AG10803 (cell line): ENCODE measurements around the gene BCL11A.

Experiments
- DNase-seq: peaks from one replicate; pipeline ENCODE4 v3.0.0; 2010; ENCODE audit warnings: low read depth
- H3K4me3 ChIP-seq: 2 replicates; pipeline ENCODE4 v1.5.1; 2011; ENCODE audit warnings: mild to moderate bottlenecking, low read length, control low read depth
- CTCF ChIP-seq: conservative IDR thresholded peaks from 2 replicates; pipeline ENCODE4 v1.5.1; 2011; ENCODE audit warnings: mild to moderate bottlenecking, low read length, control low read depth, inconsistent platforms

The BCL11A gene

GRCh38 chr2:60546756-60547420 is 6.6 kb downstream of the BCL11A start:
- no peak for TF ChIP-seq CTCF
- DNase-seq: no peak
- H3K4me3 ChIP-seq: no peak overlapping the region

DNA sequence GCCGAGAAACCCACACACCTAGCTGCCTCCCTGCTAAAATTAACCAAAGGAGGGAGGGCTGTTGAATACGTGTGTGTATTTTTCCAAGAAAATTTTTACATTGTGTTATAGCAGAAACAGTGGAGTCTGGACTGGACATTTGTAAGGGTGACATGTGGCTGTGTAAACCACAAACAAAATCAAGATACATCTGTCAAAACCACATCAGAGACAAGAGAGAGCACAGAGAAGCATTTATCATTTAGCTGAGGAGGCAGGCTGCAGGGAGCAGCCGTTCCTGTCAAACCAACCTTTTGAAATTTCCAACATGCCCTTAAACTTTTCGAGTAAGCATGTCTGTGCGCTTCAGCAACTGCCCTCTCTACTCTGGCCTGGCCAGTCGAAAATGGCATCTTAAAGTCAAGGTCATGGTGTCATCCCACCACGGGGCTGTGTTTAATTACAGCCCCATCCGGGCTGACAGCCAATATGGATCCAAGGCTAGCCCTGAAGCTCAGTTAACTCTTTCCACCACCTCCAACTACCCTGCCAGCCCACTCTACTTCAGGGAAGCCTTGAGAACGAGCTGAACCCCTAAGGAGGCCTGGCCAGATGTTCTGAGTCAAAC is 8.4 kb downstream of the BCL11A start:
- TF ChIP-seq CTCF: no peak
- no peak for DNase-seq
- no peak overlapping the region for H3K4me3 ChIP-seq

- DNase-seq: no peak
- H3K4me3 ChIP-seq: no peak overlapping the region
- no peak for TF ChIP-seq CTCF
These were observed 9.4 kb downstream of the BCL11A start for GRCh38 chr2:60544062-60544461.

- TF ChIP-seq CTCF: no peak
- H3K4me3 ChIP-seq: no peak overlapping the region
These were observed 12.3 kb downstream of the BCL11A start for GRCh38 chr2:60541056-60541651.

DNA sequence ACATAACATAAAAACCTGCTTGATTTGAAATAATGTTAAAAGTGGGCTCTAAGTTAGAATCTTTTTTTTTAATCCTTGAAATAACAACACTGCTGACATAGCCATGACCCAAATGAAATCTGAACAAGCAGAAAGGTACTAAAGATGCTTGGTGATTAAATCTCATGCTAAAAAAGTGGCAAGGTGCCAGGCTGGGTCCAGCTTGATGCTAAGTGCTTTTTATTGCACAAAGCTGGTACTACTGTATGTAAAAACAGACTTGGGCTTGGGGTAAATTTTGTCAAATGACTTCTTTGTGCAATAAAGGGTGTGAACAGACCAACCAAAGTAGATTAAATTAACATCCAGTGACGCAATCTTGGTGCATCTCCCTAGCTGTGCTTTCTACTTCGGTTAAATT is 13.4 kb downstream of the BCL11A start:
- no peak for TF ChIP-seq CTCF
- DNase-seq: no peak
- H3K4me3 ChIP-seq: no peak overlapping the region

More at GRCh38 chr2:60541056-60541651, 12.3 kb downstream of the BCL11A start:
- DNase-seq: no peak

DNA sequence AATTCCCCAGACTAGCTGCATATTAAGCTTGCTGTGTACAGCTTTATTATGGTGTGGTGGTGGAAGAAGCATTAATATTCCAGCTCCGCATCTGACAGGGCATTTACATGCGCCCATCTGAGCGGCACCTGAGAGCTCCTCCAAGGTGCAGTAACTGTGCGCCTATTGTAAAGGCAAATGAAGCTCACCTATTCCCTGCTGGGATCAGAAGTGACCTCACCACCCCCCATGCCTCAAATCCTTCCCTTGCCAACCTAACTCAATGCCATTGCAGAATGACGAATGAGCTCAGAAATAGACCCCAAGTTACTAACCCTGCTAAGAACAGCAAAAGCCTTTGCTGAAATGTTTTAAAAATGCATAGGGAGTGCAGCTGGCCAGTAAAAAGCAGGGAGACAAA is 14.3 kb downstream of the BCL11A start:
- H3K4me3 ChIP-seq: no peak overlapping the region
- TF ChIP-seq CTCF: no peak
- DNase-seq: no peak

- TF ChIP-seq CTCF: no peak
- DNase-seq: no peak
- no peak overlapping the region for H3K4me3 ChIP-seq
These were observed 15.4 kb downstream of the BCL11A start for GRCh38 chr2:60538101-60538500.
